ENCODE measurements around the gene OR10Z1.

OR10Z1 gene

GRCh38 chr1:158600735-158601134 is 4.3 kb upstream of the OR10Z1 start:
- Histone ChIP-seq H3K27ac (no peak overlapping the region), H3K4me3 (ENCODE audit: low read depth, low read length) (no peak overlapping the region), H3K79me2 (no peaks in the 10 kb centered on the region), H3K4me1 (no peaks in the 10 kb centered on the region), H3K4me2 (ENCODE audit: low read length) (no peak overlapping the region), H3K27me3 (ENCODE audit: control insufficient read depth, insufficient read depth, low read length) (no peaks in the 10 kb centered on the region), H2AFZ (no peak overlapping the region), H3K36me3 (ENCODE audit: control insufficient read depth, insufficient read depth, low read length) (no peaks in the 10 kb centered on the region), H3K9me3 (ENCODE audit: control insufficient read depth, low read length) (no peaks in the 10 kb centered on the region), H3K9ac (no peak overlapping the region)
- TF ChIP-seq, protein P1, sequence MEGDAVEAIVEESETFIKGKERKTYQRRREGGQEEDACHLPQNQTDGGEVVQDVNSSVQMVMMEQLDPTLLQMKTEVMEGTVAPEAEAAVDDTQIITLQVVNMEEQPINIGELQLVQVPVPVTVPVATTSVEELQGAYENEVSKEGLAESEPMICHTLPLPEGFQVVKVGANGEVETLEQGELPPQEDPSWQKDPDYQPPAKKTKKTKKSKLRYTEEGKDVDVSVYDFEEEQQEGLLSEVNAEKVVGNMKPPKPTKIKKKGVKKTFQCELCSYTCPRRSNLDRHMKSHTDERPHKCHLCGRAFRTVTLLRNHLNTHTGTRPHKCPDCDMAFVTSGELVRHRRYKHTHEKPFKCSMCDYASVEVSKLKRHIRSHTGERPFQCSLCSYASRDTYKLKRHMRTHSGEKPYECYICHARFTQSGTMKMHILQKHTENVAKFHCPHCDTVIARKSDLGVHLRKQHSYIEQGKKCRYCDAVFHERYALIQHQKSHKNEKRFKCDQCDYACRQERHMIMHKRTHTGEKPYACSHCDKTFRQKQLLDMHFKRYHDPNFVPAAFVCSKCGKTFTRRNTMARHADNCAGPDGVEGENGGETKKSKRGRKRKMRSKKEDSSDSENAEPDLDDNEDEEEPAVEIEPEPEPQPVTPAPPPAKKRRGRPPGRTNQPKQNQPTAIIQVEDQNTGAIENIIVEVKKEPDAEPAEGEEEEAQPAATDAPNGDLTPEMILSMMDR (IDR thresholded peaks at IDR 0.05): no peak

DNA sequence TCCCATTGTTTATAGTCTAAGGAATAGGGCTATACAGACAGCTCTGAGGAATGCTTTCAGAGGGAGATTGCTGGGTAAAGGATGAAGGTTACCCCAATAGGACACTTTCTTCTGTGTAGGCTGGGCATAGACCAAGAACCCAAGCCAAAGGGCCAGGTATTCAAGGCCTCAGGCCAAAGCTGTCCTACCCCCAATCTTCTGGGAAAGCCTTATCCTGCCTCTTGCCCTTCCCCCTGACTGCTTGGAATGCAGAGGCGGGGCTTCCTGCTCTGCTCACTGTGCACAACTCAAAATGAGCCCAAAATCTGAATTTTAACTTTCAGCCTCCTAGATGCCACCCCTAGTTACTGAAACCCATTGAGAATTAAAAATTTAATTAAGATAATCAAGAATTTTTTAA is 2.2 kb downstream of the OR10Z1 start:
- Histone ChIP-seq H3K27ac (no peak overlapping the region), H2AFZ (no peak overlapping the region), H3K36me3 (ENCODE audit: control insufficient read depth, insufficient read depth, low read length) (no peaks in the 10 kb centered on the region), H3K79me2 (no peaks in the 10 kb centered on the region), H3K9me3 (ENCODE audit: control insufficient read depth, low read length) (no peaks in the 10 kb centered on the region), H3K4me1 (no peaks in the 10 kb centered on the region), H3K4me2 (ENCODE audit: low read length) (no peak overlapping the region), H3K27me3 (ENCODE audit: control insufficient read depth, insufficient read depth, low read length) (no peaks in the 10 kb centered on the region), H3K9ac (no peak overlapping the region), H3K4me3 (ENCODE audit: low read depth, low read length) (no peak overlapping the region)
- TF ChIP-seq, protein P1 (IDR thresholded peaks at IDR 0.05): no peak

DNA sequence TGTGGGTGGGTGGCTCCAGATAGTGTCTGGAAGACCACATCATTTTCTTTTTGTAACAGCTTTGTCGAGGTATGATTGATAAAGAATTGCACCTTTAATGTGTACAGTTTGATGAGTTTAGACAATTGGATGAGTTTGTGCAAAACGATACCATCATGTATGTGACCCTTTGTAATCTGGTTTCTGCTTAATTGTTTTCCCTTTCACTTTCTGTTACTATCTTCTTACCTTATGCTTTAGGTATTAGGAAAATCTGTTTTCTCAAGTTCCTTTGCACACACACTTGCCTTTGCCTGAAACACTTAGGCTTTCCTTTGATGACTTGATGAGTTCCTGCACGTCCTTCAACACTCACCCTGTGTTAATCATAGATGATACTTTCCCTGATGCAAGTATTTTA is 6.8 kb downstream of the OR10Z1 start:
- H3K4me3 ChIP-seq (ENCODE audit: low read depth, low read length): no peak overlapping the region
- no peak overlapping the region for H3K4me2 ChIP-seq (ENCODE audit: low read length)
- no peaks in the 10 kb centered on the region for H3K9me3 ChIP-seq (ENCODE audit: control insufficient read depth, low read length)
- no peaks in the 10 kb centered on the region for H3K79me2 ChIP-seq
- H3K9ac ChIP-seq: no peak overlapping the region
- TF ChIP-seq, protein P1 (IDR thresholded peaks at IDR 0.05): no peak
- H3K36me3 ChIP-seq (ENCODE audit: control insufficient read depth, insufficient read depth, low read length): no peaks in the 10 kb centered on the region
- no peaks in the 10 kb centered on the region for H3K4me1 ChIP-seq
- H3K27ac ChIP-seq: no peak overlapping the region
- H2AFZ ChIP-seq: no peak overlapping the region
- no peaks in the 10 kb centered on the region for H3K27me3 ChIP-seq (ENCODE audit: control insufficient read depth, insufficient read depth, low read length)

DNA sequence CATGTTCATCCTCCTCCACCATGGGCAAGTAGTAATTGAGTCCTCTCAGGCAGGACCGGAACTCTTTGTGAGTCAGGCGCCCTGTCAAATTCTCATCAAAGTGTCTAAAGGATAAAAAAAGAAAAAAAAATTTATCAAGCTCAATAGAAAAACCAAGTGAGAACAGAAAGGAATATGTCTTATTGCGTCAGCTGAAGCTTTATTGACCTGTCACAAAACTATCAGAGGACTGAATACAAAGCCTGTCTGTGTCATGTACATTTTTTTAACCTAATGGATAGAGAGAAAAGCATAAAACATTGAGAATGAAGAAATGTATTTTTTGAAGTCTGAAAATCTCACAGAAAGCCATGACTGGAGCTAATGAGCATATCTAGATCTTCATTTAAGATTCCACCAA is 8.7 kb downstream of the OR10Z1 start:
- Histone ChIP-seq H3K36me3 (ENCODE audit: control insufficient read depth, insufficient read depth, low read length) (no peaks in the 10 kb centered on the region), H3K4me2 (ENCODE audit: low read length) (no peak overlapping the region)

GRCh38 chr1:158638146-158638545 is 33.1 kb downstream of the OR10Z1 start:
- no peak overlapping the region for H3K4me2 ChIP-seq (ENCODE audit: low read length)
- H3K4me1 ChIP-seq: no peaks in the 10 kb centered on the region
- no peaks in the 10 kb centered on the region for H3K27me3 ChIP-seq (ENCODE audit: control insufficient read depth, insufficient read depth, low read length)
- H3K36me3 ChIP-seq (ENCODE audit: control insufficient read depth, insufficient read depth, low read length): no peaks in the 10 kb centered on the region
- no peak overlapping the region for H3K4me3 ChIP-seq (ENCODE audit: low read depth, low read length)
- H3K9ac ChIP-seq: no peak overlapping the region
- TF ChIP-seq, protein P1 (IDR thresholded peaks at IDR 0.05): no peak
- no peaks in the 10 kb centered on the region for H3K79me2 ChIP-seq
- no peak overlapping the region for H3K27ac ChIP-seq
- no peaks in the 10 kb centered on the region for H3K9me3 ChIP-seq (ENCODE audit: control insufficient read depth, low read length)
- H2AFZ ChIP-seq: no peak overlapping the region

More for the DNA sequence above, 8.7 kb downstream of the OR10Z1 start:
- Histone ChIP-seq H3K9ac (no peak overlapping the region), H3K27ac (no peak overlapping the region), H3K79me2 (no peaks in the 10 kb centered on the region), H2AFZ (no peak overlapping the region), H3K4me3 (ENCODE audit: low read depth, low read length) (no peak overlapping the region), H3K4me1 (no peaks in the 10 kb centered on the region), H3K27me3 (ENCODE audit: control insufficient read depth, insufficient read depth, low read length) (no peaks in the 10 kb centered on the region), H3K9me3 (ENCODE audit: control insufficient read depth, low read length) (no peaks in the 10 kb centered on the region)
- TF ChIP-seq, protein P1 (IDR thresholded peaks at IDR 0.05): no peak

Measured in parathyroid adenoma (tissue), 2 donors.